Measurements from ENCODE around the gene TMEM129.

DNA sequence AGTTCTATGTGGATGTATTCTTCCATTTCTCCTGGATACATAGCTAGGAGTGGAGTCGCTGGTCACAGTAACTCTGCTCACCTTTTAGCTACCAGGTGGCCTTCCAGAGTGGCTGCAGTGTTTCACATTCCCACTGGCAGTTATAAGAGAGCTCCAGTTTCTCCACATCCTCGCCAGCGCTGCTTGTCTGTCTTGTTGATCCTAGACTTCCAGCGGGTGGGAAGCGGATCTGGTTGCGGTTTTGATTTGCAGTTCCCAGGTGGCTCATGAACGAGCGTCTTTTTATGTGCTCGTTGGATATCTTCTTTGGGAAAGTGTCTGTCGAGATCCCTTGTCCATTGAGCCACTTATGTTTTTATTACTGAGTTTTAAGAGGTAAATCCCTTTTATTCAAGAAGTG lies 11.8 kb upstream of the TMEM129 start:
- no peak for TF ChIP-seq POLR2A (IDR thresholded peaks at IDR 0.05)
- TF ChIP-seq, protein P1, sequence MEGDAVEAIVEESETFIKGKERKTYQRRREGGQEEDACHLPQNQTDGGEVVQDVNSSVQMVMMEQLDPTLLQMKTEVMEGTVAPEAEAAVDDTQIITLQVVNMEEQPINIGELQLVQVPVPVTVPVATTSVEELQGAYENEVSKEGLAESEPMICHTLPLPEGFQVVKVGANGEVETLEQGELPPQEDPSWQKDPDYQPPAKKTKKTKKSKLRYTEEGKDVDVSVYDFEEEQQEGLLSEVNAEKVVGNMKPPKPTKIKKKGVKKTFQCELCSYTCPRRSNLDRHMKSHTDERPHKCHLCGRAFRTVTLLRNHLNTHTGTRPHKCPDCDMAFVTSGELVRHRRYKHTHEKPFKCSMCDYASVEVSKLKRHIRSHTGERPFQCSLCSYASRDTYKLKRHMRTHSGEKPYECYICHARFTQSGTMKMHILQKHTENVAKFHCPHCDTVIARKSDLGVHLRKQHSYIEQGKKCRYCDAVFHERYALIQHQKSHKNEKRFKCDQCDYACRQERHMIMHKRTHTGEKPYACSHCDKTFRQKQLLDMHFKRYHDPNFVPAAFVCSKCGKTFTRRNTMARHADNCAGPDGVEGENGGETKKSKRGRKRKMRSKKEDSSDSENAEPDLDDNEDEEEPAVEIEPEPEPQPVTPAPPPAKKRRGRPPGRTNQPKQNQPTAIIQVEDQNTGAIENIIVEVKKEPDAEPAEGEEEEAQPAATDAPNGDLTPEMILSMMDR (IDR thresholded peaks at IDR 0.05), result no peak

Data from breast epithelium (tissue), 3 donors.